Nephron (organoid): ENCODE measurements around the gene TMEM179.

ENCODE experiments used
- H3K27ac Mint-ChIP-seq, 3 experiments: 2 replicates each; pipeline ENCODE4 v1.8.0; 2020; ENCODE audit warnings: mixed read lengths in 3 of 3, mild to moderate bottlenecking in 2 of 3, moderate library complexity in 1 of 3
- H3K27me3 Mint-ChIP-seq: 2 replicates; pipeline ENCODE4 v1.8.0; 2021; ENCODE audit warnings: low read depth, mild to moderate bottlenecking, moderate library complexity, mixed read lengths
- H3K36me3 Mint-ChIP-seq: 2 replicates; pipeline ENCODE4 v1.8.0; 2020; ENCODE audit warnings: low read depth, mixed read lengths
- H3K4me1 Mint-ChIP-seq: 2 replicates; pipeline ENCODE4 v1.8.0; 2020; ENCODE audit warnings: mixed read lengths
- H3K4me3 Mint-ChIP-seq, 3 experiments: 2 replicates each; pipeline ENCODE4 v1.8.0; 2020; ENCODE audit warnings: mild to moderate bottlenecking in 3 of 3, mixed read lengths in 3 of 3, moderate library complexity in 2 of 3
- H3K9me3 Mint-ChIP-seq: 2 replicates; pipeline ENCODE4 v1.8.0; 2020; ENCODE audit warnings: mixed read lengths
- TF ChIP-seq, protein P1 (sequence below), 3 experiments: fragments of 200-600 bp; sonication (generic); IDR thresholded peaks; one replicate each; pipeline ENCODE4 v1.5.0; 2021; ENCODE audit warnings: antibody characterized with exemption in 3 of 3; ENCODE audit not compliant: unreplicated experiment in 3 of 3

Gene TMEM179

DNA sequence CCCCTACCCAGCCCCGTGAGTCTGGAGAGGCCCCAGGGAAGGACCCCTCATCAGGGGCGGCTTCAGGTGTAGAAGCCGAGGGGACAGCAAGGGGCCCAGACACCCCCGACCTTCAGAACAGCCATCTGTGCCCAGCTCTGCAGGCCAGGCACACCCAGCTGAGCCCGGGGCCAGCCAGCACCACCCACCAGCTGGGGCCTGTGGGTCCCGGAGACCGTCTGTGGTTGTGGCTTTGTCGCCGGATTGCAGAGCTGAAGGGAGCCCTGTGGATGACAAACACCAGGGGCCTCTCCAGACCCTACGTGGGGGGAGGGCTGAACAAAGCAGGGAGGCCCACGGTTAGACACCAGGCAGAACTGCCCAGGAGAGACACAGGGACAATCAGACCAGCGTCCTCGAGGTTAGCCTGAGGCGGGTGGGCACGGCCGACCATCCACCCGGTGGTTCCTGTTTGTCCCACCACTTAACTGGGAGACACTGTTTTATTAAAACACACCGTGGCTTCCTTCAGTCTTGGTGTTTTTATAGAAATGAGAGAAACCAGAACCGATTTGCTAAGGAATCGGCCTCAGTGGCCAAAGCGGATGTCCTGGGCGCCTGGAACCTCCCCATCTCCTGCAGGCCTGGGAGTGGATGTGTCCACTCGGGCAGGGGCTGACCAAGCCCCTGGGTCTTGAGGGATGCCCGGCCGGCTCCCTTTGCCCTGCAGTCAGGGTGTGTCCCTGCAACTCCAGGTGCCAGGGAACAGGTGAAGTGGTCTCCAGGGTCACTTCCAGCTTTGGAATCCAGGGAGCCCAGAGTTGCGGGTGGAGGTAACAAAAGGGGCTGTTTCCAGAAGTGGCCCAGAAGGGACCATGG is 15.0 kb downstream of the TMEM179 start:
- TF ChIP-seq, protein P1, sequence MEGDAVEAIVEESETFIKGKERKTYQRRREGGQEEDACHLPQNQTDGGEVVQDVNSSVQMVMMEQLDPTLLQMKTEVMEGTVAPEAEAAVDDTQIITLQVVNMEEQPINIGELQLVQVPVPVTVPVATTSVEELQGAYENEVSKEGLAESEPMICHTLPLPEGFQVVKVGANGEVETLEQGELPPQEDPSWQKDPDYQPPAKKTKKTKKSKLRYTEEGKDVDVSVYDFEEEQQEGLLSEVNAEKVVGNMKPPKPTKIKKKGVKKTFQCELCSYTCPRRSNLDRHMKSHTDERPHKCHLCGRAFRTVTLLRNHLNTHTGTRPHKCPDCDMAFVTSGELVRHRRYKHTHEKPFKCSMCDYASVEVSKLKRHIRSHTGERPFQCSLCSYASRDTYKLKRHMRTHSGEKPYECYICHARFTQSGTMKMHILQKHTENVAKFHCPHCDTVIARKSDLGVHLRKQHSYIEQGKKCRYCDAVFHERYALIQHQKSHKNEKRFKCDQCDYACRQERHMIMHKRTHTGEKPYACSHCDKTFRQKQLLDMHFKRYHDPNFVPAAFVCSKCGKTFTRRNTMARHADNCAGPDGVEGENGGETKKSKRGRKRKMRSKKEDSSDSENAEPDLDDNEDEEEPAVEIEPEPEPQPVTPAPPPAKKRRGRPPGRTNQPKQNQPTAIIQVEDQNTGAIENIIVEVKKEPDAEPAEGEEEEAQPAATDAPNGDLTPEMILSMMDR (IDR thresholded peaks at IDR 0.05; ENCODE audit: unreplicated experiment in 3 of 3): no peak
- no peak overlapping the region for H3K4me3 Mint-ChIP-seq
- no peaks in the 10 kb centered on the region for H3K27me3 Mint-ChIP-seq
- peaks cover 22% of the 10 kb centered on the region for H3K4me1 Mint-ChIP-seq
- H3K27ac Mint-ChIP-seq: no peak overlapping the region
- H3K36me3 Mint-ChIP-seq: no peaks in the 10 kb centered on the region
- H3K9me3 Mint-ChIP-seq: no peaks in the 10 kb centered on the region

DNA sequence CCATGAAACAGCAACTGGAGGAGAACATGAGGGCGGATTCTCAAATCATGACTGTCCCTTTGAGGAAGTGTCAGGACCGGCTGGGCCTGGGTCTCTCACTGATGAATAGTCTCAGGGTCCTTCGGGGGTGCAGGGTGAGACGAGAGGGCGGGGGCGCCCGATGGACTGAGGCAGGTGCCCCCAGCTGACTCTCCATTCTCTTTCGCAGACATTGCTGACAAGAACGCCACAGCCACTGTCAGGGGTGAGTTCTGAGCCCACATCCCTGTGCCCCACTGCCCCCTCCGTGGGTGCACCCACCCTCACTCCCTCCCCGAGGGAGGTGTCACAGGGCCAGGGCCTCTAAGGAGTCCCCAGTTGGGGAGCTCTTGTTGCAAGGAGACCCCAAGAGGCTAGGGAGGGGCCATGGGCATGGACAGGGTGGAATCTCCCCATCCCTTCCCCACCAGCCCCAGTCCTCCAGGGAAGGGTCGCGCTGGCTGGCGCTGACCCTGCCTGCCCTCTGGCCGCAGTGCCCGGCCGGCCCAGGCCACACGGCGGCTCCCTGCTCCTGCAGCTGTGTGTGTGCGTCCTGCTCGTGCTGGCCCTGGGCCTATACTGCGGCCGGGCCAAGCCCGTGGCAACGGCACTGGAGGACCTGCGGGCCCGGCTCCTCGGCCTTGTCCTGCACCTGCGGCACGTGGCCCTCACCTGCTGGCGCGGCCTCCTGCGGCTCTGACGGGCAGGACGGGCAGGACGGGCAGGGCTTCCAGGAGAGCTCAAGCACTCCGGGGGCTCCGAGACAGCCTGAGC is 16.3 kb downstream of the TMEM179 start:
- TF ChIP-seq, protein P1 (IDR thresholded peaks at IDR 0.05; ENCODE audit: unreplicated experiment in 3 of 3): no peak
- Mint-ChIP-seq H3K9me3 (no peaks in the 10 kb centered on the region), H3K27ac (no peak overlapping the region), H3K36me3 (no peaks in the 10 kb centered on the region), H3K4me3 (no peak overlapping the region), H3K27me3 (peaks cover 5% of the 10 kb centered on the region), H3K4me1 (peaks cover 32% of the 10 kb centered on the region)

DNA sequence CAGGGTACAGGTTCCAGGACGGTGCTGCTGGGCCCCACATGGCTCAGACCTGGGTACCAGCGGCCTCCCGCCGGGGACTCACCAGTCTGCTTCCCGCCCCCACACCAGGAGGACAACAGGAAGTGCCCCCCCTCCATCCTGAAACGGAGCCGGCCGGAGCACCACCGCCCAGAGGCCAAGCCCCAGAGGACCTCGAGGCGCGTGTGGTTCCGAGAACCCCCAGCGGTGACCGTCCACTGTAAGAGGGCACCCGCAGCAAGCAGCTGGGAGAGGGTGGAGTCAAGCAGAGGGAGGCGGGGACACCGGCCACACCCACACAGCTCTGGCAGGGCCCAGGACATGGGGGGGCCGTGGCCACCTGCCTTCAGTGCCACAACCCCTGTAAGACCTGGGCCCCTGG is 16.9 kb downstream of the TMEM179 start:
- no peaks in the 10 kb centered on the region for H3K9me3 Mint-ChIP-seq
- peaks cover 36% of the 10 kb centered on the region for H3K4me1 Mint-ChIP-seq
- H3K4me3 Mint-ChIP-seq: no peak overlapping the region

DNA sequence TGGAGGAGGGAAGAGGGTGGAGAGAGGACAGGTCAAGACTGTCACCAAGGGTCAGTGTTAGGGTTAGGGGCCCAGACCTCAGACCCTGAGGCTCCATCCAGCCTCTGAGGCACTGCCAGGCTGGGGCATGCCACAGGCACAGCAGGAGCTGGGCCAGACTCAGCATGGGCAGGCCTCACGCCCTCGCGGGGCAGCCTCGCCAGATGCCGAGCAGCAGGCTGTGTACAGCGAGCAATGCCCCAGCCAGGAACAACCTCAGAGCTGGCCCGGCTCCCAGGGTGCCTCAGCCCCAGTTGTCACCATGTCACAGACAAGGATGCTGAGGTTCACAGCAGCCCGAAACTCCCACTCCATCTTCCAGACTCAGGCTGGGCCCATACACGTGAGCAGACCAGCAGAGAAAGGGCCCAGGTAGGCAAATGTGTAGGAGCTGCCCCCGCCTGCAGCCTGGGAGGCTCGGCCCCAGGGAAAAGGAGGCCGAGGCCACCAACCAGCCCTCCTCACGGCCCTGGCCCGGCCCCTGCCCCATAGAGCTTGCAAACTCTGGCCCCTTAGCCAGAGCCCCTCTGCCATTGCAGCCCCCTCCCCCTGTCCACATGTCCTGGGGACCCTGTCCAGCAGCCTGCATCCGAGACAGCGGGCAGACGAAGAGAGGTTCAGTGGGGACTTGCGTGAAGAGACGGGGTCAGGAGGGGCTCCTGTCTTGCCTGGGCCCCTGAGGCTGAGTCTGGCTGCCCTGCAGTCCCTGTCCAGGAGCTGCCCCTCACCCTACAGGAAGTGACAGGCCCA is 17.5 kb downstream of the TMEM179 start:
- Mint-ChIP-seq H3K27ac (no peak overlapping the region), H3K27me3 (peaks cover 5% of the 10 kb centered on the region), H3K36me3 (no peaks in the 10 kb centered on the region), H3K9me3 (no peaks in the 10 kb centered on the region), H3K4me1 (peaks cover 37% of the 10 kb centered on the region), H3K4me3 (no peak overlapping the region)
- TF ChIP-seq, protein P1 (IDR thresholded peaks at IDR 0.05; ENCODE audit: unreplicated experiment in 3 of 3): no peak

More for the DNA sequence above, 16.9 kb downstream of the TMEM179 start:
- no peaks in the 10 kb centered on the region for H3K36me3 Mint-ChIP-seq
- TF ChIP-seq, protein P1 (IDR thresholded peaks at IDR 0.05; ENCODE audit: unreplicated experiment in 3 of 3): no peak
- H3K27me3 Mint-ChIP-seq: peaks cover 5% of the 10 kb centered on the region
- no peak overlapping the region for H3K27ac Mint-ChIP-seq

DNA sequence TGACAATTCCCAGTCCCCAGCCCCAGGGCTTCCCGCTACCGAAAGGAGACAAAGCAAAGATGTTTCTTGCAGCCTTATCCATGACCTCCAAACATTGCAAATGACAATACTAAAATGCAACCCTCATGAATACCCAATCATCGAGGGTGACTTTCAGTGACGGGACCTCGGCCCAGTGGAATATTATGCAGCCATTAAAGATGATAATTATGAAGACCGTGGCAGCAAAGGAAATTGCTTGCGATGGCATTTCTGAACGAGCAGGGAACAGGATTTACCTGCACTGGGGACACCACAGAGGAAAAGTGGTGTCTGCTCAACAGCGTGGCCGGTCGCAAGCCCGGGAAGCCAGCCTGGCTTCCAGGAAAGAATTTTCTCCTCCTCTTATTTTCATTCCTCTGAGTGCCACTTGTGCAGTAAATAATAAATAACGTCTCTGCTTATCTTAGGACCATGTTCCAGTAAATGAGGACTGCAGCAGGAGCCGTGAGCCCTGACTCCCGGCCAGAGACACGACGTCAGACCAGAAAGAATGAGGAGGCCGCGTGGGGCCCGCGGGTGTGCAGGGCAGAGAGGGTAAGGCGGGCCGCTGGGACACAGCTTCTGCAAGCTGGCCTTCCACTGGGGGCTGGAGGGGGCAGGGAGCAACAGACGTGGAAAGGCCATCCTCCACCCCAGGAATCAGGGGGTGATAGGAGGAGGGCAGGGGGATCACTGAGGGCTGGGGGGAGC is 18.4 kb downstream of the TMEM179 start:
- peaks cover 42% of the 10 kb centered on the region for H3K4me1 Mint-ChIP-seq
- H3K9me3 Mint-ChIP-seq: no peaks in the 10 kb centered on the region
- TF ChIP-seq, protein P1 (IDR thresholded peaks at IDR 0.05; ENCODE audit: unreplicated experiment in 3 of 3): no peak
- H3K36me3 Mint-ChIP-seq: no peaks in the 10 kb centered on the region
- peaks cover 5% of the 10 kb centered on the region for H3K27me3 Mint-ChIP-seq
- H3K27ac Mint-ChIP-seq: peak overlapping the region; percentile 50 to 70 (median 64)
- no peak overlapping the region for H3K4me3 Mint-ChIP-seq
